ENCODE results near the gene PM20D1. TPM values are rescaled to one million over a fixed set of nuclear protein-coding genes. Genes with fewer than 3 reads are reported as not detected.

PM20D1 gene
- total RNA-seq: not detected in 2 replicates

GRCh38 chr1:205849619-205850355 is at the start of gene PM20D1:
PM20D1 (minus strand) TSS chr1:205850132; CDS start chr1:205850072, 60 bp downstream.

DNA sequence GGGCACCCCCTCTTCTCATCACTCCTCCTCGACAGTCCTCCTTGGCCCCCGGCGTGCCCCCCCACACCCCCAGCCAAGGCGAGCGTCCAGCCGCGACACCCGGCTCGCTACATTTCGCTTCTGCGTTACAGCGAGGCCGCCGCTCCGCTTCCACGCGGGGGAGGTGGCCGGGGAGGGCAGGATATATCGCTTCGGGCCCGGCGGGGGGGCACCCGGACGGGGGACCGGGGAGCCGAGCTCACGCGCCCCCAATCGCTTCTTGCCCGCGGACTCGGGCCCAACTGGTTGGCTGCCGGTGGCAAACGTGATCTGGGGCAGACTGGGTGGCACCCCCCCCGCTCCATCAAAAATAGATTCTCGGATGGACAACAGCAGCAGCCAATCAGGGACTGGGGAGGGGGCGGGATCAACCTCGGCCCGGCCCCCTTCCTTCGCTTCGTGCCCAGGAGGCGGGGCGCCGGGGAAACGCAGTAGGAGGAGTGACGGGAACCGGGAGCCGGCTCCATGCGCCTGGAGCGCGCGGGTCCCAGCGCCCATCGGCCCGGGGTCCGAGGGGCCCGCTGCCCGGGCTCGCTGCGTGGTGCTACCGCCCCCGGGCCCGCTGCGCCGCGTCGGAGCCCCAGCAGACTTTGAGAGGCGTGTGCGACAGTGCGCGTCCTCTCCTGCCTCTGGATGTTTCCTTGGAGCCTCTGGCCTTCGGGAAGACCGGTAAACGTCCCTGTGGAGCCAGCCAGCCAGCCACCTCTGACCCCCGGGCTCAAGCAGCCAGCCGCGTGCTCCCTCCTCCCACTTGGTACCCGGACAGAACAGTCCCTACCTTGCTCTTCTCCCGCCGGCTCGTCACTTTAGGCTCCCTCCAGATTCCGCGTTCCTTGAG is 36.8 kb downstream of the PM20D1 start, which contains the start of gene SLC41A1:
TSS of gene SLC41A1 (minus strand) at position 321 of the 877 bp plus-strand sequence. CDS start 2,757 bp downstream, outside the sequence.

Other genes with a start within 250 kb of the PM20D1 start
- 6.6 and 13.8 TPM in 2 replicates for gene ELK4, start 218.1 kb downstream of the PM20D1 start, total RNA-seq
- gene SLC45A3, start 169.6 kb downstream of the PM20D1 start, total RNA-seq: 4.0 and 5.5 TPM in 2 replicates
- gene NUCKS1, start 100.0 kb downstream of the PM20D1 start, total RNA-seq: 73.2 and 96.1 TPM in 2 replicates
- 5.1 and 6.6 TPM in 2 replicates for gene RAB29, start 74.7 kb downstream of the PM20D1 start, total RNA-seq
- 11.5 and 18.8 TPM in 2 replicates for gene SLC41A1, start 36.9 kb downstream of the PM20D1 start, total RNA-seq
- gene SLC26A9, start 93.3 kb upstream of the PM20D1 start, total RNA-seq: not detected in 2 replicates
- 6.2 and 6.3 TPM in 2 replicates for gene RAB7B, start 153.3 kb upstream of the PM20D1 start, total RNA-seq
- gene CTSE, start 173.8 kb upstream of the PM20D1 start, total RNA-seq: 0.18 TPM in 1 of 2 replicates, not detected in the other
- not detected in 2 replicates for gene RHEX, start 203.0 kb upstream of the PM20D1 start, total RNA-seq